ENCODE data around the gene PRLR.

PRLR gene

DNA sequence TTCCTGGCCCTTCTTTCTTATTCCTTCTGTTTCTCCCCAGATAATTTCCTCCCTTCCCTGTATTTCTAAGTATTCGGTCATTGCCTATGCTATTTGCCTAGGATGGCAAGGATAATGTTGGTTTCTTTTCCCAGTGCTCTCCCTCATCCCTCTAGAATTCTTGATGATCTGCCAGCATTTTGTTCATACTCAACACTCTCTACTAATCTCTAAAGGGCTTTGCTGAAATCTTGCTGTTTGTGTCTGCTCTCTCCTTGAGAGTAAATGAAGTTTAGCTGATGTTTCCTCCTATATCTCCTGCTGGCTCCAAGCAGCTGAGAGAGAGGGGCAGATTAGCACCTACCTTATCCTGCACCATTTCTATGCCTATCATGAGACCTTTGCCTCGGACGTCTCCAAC lies 220.6 kb downstream of the PRLR start:
- in situ Hi-C loops (cut with MboI; ENCODE audit: low sequenced_read_pairs) = no loop called here

DNA sequence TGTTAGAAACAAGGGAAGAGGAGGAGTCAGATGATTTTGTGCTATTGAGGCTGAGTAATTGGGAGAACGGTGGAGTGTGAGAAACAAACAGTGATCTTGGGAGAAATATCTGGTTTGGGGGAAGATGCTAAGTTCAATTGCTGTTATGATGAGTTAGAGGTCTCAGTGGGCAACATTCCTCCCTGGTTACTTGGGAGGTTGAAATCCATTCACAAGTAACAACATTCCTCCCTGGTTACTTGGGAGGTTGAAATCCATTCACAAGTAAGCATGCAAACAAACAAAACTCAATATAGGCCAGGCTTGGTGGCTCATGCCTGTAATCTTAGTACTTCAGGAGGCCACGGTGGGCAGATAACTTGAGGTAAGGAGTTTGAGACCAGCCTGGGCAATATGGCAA lies 221.3 kb downstream of the PRLR start:
- in situ Hi-C loops (cut with MboI; ENCODE audit: low sequenced_read_pairs) = no loop called here

DNA sequence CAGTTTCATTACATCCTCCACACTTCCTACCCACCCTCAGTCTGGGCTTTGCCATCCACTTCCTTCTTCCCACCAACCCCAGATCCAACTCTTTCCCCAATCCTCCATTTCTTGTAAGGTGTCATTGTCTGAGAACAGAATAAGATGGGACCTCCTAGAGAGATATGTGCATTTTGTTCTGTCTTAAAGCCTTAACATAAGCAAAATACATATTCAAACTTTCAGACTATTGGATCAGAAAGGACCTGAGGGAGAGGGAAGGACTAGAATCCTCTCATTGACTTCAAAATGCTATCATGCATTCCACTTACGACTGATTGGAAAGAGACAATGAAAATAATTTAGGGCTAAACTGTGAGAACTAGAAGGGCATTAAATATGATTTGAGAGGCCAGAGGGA lies 225.5 kb downstream of the PRLR start:
- in situ Hi-C loops (cut with MboI; ENCODE audit: low sequenced_read_pairs) = no loop called here

DNA sequence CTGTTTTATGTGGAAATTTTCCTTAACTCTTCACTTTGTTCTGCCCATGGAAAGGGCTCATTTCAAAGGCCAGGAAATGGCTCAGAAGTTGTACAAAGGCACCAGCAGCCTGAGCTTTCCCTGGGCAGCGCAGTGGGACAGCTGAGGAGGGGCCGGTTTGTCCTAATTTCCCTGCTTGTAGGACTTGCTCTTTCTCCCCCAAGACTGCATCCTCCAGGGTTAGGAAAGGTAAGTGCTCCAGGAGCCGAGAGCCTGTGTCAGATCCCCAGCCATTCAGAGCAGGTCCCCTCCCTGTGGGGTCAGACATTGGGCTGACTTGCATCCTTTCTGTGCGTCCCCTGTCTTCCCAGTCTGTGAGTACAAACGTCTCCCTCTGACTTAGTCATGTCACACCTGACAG lies 226.1 kb downstream of the PRLR start:
- in situ Hi-C loops (cut with MboI; ENCODE audit: low sequenced_read_pairs) = no loop called here

DNA sequence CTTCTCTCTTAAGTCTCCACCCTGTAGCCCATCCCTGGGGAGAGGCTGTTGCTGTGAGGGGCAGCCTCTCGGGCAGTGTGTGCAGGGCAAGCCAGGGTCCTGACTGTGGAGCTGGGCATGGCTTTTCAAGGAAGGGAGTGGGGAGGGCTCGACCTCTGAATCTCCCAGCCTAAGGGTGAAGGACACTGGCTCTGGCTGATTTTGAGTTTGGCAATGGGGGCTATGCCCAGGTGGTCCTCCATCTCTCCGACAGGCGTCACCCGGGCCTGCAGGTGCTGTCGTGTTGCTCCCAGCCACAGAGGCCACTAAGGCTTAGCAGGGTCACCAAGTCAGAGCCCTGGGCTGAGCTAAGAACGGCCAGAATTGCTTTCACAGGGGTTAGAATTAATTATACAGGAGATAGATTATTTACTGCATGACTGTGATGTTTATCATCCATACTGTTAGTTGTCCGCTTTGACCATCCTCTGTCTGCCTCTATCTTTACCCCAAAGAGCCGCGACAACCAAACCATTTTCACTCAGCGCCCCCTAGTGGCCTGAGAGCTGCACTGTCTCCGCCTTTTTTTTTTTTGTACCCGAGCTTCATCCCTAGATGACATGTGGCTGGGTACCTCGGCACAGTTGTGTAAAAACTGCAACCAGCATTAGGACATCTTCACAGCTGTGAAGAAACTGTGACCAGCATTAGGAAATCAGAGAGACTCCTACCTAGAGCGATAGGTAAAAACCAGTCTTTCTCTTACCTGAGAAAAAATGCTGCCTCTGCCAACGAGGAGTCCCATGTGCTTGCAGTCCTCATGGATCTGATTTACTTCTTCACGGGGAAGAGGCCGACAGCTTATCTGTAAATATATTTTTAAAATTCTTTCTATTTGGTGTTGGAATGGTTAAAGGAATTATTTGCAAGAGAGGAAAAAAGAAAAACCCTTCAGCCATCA lies 227.0 kb downstream of the PRLR start:
- in situ Hi-C loops (cut with MboI; ENCODE audit: low sequenced_read_pairs) = no loop called here

DNA sequence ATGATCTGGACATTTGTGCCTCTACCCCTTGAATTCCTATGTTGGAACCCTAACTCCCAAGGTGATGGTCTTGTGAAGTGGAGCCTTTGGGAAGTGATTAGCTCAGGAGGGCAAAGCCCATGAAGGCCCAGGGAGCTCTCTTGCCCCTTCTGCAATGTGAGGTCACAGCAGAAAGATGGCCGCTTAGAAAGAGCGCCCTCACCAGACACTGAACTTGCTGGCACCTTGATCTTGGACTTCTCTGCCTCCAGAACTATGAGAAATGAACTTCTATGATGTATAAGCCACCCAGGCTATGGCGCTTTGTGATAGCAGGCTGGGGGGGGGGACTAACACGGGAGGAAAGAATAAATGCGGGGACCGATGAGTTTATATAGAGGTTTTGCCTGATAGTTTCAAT lies 227.8 kb downstream of the PRLR start:
- in situ Hi-C loops (cut with MboI; ENCODE audit: low sequenced_read_pairs) = no loop called here

DNA sequence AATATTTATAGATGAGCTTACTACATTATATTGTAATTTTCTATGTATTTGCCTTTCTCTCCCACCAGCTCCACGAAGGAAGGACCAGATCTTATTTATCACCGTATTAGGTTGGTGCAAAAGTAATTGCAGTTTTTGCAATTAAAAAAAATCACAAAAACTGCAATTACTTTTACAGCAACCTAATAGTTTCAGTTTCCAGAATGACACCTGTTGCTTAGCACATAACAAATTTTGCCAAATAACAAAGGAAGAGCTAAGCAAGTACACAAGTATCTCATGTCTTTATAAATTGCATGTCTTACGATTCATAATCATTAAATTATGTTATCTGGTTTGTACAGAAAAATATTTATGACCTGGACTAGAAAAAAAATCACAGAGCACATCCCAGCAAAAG lies 228.4 kb downstream of the PRLR start:
- in situ Hi-C loops (cut with MboI; ENCODE audit: low sequenced_read_pairs) = no loop called here

All from HL-60/S4 treated with phorbol 12-myristate 13-acetate at 8.2 ng/mL for 4 days and 3 days (cell line).